Activated naive CD4-positive, alpha-beta T cell treated with anti-CD3 and anti-CD28 coated beads, Interleukin-2, amount 50 U/mL, for 72 hours (primary cell): ENCODE results near the gene DOK4. TPM values are rescaled to one million over a fixed set of nuclear protein-coding genes. Genes with fewer than 3 reads are reported as not detected.

Source experiments
- ATAC-seq, 2 donors: fragments of 150-1000 bp; cut with Tn5 transposase; 2 replicates each; pipeline ENCODE4 v1.10.0; 2021; ENCODE audit warnings: mild to moderate bottlenecking in 2 of 2, moderate library complexity in 2 of 2
- DNase-seq, 2 donors: peaks; one replicate each; pipeline ENCODE4 v3.0.0; 2021 to 2022; ENCODE audit warnings: low spot score in 2 of 2
- H3K27ac Mint-ChIP-seq, 2 donors: one replicate each; pipeline ENCODE4 v1.8.0; 2022; ENCODE audit warnings: mild to moderate bottlenecking in 2 of 2, mixed read lengths in 2 of 2
- H3K36me3 Mint-ChIP-seq, 2 donors: one replicate each; pipeline ENCODE4 v1.8.0; 2022; ENCODE audit warnings: mixed read lengths in 2 of 2
- H3K9me3 Mint-ChIP-seq, 2 donors: one replicate each; pipeline ENCODE4 v1.8.0; 2022; ENCODE audit warnings: mixed read lengths in 2 of 2
- total RNA-seq, 2 donors: library from RNA; stranded (reverse); gene quantifications; one replicate each; pipeline ENCODE4 v1.2.3, GENCODE V29; 2022

The DOK4 gene
- total RNA-seq, 2 donors from 2014 or later = 7.1 to 7.7 TPM

- Mint-ChIP-seq H3K9me3 (no peaks in the 10 kb centered on the region), H3K36me3 (no peaks in the 10 kb centered on the region), H3K27ac (peak overlapping the region; percentile 2 to 60)
- ATAC-seq (no peak), DNase-seq (peak in 1 of 2 donors; percentile 34)
These were observed 64.0 kb downstream of the DOK4 start for GRCh38 chr16:57422026-57422944.

Other genes with a start within 250 kb of the DOK4 start
- 10 to 100 TPM; 14.7 to 20.7 TPM for gene ARL2BP, start 241.2 kb downstream of the DOK4 start, total RNA-seq
- under 1 TPM; 0.35 to 0.43 TPM for gene PLLP, start 201.8 kb downstream of the DOK4 start, total RNA-seq
- gene CCL22, start 127.7 kb downstream of the DOK4 start, total RNA-seq = 1 to 10 TPM; 2.3 to 2.6 TPM
- gene CX3CL1, start 114.0 kb downstream of the DOK4 start, total RNA-seq = under 1 TPM in 1 of 2 donors, not detected in 1; 0.07 TPM
- gene CCL17, start 81.7 kb downstream of the DOK4 start, total RNA-seq = not detected
- gene CIAPIN1, start 39.1 kb downstream of the DOK4 start, total RNA-seq = 10 to 100 TPM; 35.2 to 38.0 TPM
- 10 to 100 TPM; 14.8 to 44.3 TPM for gene COQ9, start 39.0 kb downstream of the DOK4 start, total RNA-seq
- 10 to 100 TPM; 64.3 to 65.3 TPM for gene POLR2C, start 23.8 kb downstream of the DOK4 start, total RNA-seq
- gene CCDC102A, start 50.1 kb upstream of the DOK4 start, total RNA-seq = 10 to 100 TPM in 1 of 2 donors, 1 to 10 TPM in 1; 5.4 to 13.9 TPM
- 1 to 10 TPM; 2.6 to 5.3 TPM for gene ADGRG5, start 56.1 kb upstream of the DOK4 start, total RNA-seq
- gene ADGRG1, start 142.1 kb upstream of the DOK4 start, total RNA-seq = 1 to 10 TPM; 4.3 to 8.2 TPM
- under 1 TPM; 0.21 to 0.84 TPM for gene ADGRG3, start 181.8 kb upstream of the DOK4 start, total RNA-seq
- not detected for gene DRC7, start 208.3 kb upstream of the DOK4 start, total RNA-seq
- 10 to 100 TPM; 20.2 to 33.9 TPM for gene KATNB1, start 249.3 kb upstream of the DOK4 start, total RNA-seq